GM18502 (cell line): ENCODE results near the gene HBA2.
"Not testable (repeated sequence)": the region's sequence is repeated elsewhere in the genome, so short reads cannot be mapped to it uniquely, and the experiment has no call there.

Source experiments
- ATAC-seq: cut with Tn5 transposase; IDR thresholded peaks from one replicate; pipeline ENCODE4 v1.9.1; 2021; ENCODE audit warnings: mild to moderate bottlenecking; ENCODE audit not compliant: unreplicated experiment, poor library complexity

HBA2 gene

DNA sequence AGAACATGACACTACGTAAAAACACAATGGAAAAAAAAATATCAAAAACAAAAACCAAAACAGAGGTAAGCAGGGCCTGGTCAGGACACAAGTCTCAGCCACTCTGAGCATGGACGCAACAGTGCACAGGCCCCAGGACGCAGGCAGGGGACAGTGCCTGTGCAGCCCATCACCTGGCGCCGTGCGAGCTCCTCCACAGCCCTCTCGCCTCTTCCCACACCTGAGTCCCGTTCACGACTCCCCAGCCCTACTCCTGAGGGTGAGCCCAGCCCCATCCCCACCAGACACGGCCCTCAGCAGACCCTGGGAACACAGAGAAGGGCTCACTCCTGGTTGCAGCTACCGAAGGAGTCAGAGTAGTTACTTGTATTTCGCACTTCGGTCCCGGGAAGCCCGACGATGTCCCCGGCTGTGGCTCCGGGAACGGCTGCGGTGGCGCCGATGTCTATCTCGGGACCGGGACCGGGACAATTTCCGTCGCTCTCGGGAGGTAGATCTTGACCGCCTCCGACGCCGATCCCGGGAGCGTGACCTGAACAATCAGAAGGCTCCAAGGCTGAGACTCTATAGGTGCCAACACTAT, 17.0 kb downstream of the HBA2 start:
- no peak for ATAC-seq

- no peak for ATAC-seq
Measured at GRCh38 chr16:191831-192230, 19.2 kb downstream of the HBA2 start.

DNA sequence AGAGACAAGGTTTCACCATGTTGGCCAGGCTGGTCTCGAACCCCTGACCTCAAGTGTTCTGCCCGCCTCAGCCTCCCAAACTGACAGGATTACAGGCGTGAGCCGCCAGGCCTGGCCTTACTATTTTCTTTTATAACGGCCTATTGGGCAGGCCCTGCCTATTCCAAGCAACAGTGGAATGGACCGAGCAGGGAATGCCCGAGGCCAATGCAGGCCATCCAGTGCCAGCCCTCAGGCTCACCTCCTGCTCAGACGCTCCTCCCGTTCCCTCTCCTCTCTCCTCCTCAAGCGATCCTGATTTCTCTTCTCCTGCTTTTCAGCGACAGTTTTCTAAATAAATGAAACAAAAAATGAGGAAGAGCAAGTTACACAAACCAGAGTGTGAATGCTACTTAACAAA, 20.0 kb downstream of the HBA2 start:
- no peak for ATAC-seq

DNA sequence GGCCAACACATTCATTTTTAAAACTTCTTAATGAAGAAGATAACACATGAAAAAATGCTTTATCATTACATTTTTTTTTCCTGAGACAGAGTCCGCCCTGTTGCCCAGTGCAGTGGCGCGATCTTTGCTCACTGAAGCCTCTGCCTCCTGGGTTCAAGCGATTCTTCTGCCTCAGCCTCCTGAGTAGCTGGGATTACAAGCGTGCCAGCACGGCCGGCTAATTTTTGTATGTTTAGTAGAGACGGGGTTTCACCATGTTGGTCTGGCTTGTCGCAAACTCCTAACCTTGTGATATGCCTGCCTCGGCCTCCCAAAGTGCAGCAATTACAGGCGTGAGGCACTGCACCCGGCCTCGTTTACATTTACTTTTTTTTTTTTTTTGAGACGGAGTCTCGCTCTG, 20.8 kb downstream of the HBA2 start:
- no peak for ATAC-seq

GRCh38 chr16:194516-194915, 21.8 kb downstream of the HBA2 start:
- ATAC-seq = no peak

GRCh38 chr16:200388-200787, 27.7 kb downstream of the HBA2 start:
- no peak for ATAC-seq

DNA sequence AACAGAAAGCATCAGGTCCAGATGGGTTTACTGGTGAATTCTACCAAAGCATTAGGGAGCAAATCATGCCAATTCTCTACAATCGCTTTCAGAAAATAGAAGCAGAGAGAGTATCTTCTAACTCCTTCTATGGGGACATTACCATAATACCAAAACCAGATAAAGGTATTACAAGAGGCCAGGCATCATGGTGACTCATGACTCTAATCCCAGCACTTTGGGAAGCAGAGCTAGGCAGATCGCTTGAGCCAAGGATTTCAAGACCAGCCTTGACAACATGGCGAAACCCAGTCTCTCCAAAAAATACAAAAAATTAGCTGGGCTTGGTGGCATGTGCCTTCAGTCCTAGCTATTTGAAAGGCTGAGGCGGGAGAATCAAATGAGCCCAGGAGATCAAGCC, 30.6 kb downstream of the HBA2 start:
- ATAC-seq = no peak

DNA sequence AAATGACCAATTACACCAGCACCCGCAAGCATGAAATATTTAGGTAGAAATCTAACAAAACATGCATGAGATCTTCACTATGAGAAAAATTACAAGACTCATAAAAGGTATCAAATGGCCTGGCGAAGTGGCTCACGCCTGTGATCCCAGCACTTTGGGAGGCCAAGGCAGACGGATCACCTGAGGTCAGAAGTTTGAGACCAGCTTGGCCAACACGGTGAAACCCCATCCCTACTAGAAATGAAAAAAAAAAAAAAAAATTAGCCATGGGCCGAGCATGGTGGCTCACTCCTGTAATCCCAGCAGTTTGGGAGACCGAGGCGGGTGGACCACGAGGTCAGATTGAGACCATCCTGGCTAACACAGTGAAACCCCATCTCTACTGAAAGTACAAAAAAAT, 31.4 kb downstream of the HBA2 start:
- ATAC-seq = not testable (repeated sequence)

DNA sequence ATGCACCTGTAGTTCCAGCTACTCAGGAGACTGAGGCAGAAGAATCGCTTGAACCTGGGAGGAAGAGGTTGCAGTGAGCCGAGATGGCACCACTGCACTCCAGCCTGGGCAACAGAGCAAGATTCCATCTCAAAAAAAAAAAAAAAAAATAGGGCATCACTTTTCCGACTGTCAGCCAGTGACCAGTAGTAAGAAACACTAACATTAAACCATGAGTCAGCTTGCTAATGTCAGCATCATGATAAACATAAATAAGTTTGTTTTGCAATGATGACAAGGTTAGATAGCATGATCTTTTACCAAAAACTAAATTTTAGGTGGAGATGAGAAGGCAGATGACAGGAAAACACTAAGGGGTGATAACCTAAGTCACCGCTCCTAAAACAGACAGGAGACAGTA, 36.7 kb downstream of the HBA2 start:
- not testable (repeated sequence) for ATAC-seq

- ATAC-seq = not testable (repeated sequence)
Measured at GRCh38 chr16:211631-212180, 39.0 kb downstream of the HBA2 start.

DNA sequence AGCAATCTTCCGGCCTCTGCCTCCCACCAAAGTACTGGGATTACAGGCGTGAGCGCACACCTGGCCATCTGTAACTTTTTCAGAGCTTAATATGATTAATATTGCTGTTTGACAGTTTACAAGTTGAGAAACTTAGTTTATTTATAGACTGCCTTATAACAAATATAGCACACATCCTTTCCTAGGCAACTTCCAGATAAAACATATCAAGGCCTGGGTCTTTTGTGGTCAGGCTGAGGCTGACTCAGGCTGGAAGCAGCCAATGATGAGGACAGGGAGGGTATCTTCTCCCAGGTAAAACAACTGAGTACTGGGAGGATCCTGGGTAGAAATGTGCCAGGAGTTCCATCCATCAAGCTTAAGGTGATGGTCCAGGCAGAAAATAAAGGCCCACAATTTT, 40.3 kb downstream of the HBA2 start:
- no peak for ATAC-seq

DNA sequence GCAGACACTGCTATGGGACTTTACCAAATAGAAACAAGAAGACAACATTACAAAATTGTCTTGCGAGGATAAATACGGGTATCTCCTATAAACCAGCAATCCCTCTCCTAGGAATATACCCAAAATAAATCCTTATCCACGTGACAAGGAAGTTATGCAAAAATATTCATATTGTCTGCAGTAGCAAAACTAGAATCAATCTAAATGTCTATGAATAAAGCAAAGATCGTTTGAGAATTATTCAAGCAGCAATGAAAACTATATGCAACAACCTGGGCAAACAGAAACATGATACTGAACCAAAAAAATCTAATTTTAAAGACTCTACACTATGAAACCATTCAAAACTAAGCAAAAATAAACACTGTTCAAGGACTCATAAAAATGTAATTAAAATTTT, 47.3 kb downstream of the HBA2 start:
- ATAC-seq = no peak
